ENCODE results near the gene TUT1. TPM values are rescaled to one million over a fixed set of nuclear protein-coding genes. Genes with fewer than 3 reads are reported as not detected.
A peak's percentile ranks its signal among the peaks of the same experiment; 100 is the strongest.
"Not testable (repeated sequence)": the region's sequence is repeated elsewhere in the genome, so short reads cannot be mapped to it uniquely, and the experiment has no call there.

TUT1 gene
- total RNA-seq, 1 donor from 2014 or later, result 9.6 TPM

DNA sequence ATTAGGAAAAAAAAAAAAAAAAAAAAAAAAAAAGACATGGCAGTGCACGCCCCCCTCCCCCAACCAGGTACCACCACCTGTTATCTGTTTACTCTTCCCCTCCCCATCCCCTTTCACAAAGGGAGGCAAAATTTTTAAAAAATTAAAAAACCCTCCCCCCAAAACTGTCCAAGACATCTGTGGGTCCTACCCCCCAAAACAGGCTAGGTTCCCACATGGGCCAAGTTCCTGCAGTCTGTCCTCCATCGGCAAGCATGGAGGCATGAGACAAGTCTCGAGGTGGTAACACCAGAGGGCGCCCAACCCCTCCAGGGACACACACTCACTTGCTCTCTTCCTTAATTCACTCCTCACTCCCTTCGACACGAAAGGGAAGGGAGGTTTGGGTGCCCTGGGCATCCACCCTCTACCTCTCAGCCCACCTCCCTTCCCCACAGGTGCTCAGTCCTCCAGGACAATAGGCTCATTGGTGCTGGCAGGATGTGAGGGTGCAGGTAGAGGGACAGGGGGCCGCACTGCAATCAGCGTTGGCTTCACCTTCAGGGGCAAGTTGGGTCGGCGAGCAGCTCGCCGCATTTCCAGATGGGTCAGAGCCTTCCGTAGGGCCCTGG is 2.2 kb upstream of the TUT1 start:
- TF ChIP-seq, protein P1, sequence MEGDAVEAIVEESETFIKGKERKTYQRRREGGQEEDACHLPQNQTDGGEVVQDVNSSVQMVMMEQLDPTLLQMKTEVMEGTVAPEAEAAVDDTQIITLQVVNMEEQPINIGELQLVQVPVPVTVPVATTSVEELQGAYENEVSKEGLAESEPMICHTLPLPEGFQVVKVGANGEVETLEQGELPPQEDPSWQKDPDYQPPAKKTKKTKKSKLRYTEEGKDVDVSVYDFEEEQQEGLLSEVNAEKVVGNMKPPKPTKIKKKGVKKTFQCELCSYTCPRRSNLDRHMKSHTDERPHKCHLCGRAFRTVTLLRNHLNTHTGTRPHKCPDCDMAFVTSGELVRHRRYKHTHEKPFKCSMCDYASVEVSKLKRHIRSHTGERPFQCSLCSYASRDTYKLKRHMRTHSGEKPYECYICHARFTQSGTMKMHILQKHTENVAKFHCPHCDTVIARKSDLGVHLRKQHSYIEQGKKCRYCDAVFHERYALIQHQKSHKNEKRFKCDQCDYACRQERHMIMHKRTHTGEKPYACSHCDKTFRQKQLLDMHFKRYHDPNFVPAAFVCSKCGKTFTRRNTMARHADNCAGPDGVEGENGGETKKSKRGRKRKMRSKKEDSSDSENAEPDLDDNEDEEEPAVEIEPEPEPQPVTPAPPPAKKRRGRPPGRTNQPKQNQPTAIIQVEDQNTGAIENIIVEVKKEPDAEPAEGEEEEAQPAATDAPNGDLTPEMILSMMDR (IDR thresholded peaks at IDR 0.05), result peak; percentile 76
- Mint-ChIP-seq H3K9me3 (ENCODE audit: low read depth) (no peaks in the 10 kb centered on the region), H3K27ac (ENCODE audit: unreplicated experiment) (peak overlapping the region; percentile 92), H3K4me1 (ENCODE audit: low read depth) (peaks cover 27% of the 10 kb centered on the region), H3K27me3 (ENCODE audit: low read depth) (no peaks in the 10 kb centered on the region), H3K36me3 (ENCODE audit: low read depth) (peaks cover 37% of the 10 kb centered on the region), H3K4me3 (ENCODE audit: unreplicated experiment) (peak overlapping the region; percentile 16)
- DNase-seq (ENCODE audit: low spot score), result no peak

DNA sequence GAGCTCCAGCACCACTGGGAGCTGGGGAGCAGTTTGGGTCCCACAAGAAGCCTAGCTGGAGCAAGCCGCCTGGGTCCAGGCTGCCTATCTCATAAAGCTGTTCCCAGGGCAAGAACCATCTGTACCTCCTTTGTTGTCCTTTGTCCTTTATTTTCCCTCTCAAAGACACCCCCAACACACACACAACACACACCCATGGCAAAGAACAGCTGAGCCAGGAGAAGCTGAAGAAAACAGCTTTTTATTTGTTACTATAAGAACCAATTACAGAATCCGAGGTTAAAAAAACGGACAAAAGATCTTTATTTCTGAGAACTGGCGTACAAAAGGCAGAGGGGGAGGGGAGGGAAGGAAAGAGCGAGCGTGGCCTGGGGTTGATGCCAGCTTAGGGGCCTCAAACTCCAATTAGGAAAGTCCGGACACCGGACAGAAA is 1.7 kb upstream of the TUT1 start:
- H3K27me3 Mint-ChIP-seq (ENCODE audit: low read depth), result no peaks in the 10 kb centered on the region
- no peak overlapping the region for H3K4me3 Mint-ChIP-seq (ENCODE audit: unreplicated experiment)
- peak overlapping the region; percentile 69 for H3K27ac Mint-ChIP-seq (ENCODE audit: unreplicated experiment)
- peaks cover 27% of the 10 kb centered on the region for H3K4me1 Mint-ChIP-seq (ENCODE audit: low read depth)
- TF ChIP-seq, protein P1 (IDR thresholded peaks at IDR 0.05), result no peak
- no peaks in the 10 kb centered on the region for H3K9me3 Mint-ChIP-seq (ENCODE audit: low read depth)
- H3K36me3 Mint-ChIP-seq (ENCODE audit: low read depth), result peaks cover 33% of the 10 kb centered on the region
- DNase-seq (ENCODE audit: low spot score), result no peak

DNA sequence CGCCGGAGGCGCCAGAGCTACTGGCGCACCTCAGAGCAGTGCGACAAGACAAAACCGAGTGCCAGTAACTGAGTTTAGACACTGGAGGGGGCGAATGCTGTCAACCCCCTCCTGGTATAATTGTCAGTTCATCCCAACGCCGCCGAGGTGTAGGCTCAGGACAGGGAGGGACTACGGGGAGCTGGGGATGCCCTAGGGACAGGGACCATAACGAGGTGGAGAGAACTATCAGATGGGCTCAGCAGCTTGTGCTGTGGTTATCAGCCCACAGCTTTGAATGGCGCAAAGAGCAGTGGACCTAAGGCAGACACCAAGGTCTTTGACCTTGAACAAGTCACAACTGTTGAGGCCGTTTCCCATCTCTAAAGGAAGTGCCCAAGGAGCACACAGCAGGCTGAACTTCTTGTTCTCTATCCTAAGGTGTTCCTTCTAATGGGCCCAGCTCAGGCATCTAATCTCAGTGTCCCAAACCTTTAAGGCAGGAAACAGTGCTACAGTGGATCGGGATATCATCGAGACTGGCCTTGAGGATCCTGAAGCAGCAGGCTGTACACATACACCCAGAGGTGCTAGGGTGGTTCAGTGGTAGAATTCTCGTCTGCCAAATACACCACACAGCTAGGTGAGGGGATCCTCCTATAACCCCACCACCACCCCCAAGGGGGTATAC is 958 bp upstream of the TUT1 start:
- TF ChIP-seq, protein P1 (IDR thresholded peaks at IDR 0.05), result peak; percentile 3
- Mint-ChIP-seq H3K36me3 (ENCODE audit: low read depth) (peaks cover 29% of the 10 kb centered on the region), H3K4me1 (ENCODE audit: low read depth) (peaks cover 27% of the 10 kb centered on the region), H3K4me3 (ENCODE audit: unreplicated experiment) (peak overlapping the region; percentile 86), H3K9me3 (ENCODE audit: low read depth) (no peaks in the 10 kb centered on the region), H3K27me3 (ENCODE audit: low read depth) (no peaks in the 10 kb centered on the region), H3K27ac (ENCODE audit: unreplicated experiment) (peak overlapping the region; percentile 96)
- DNase-seq (ENCODE audit: low spot score), result no peak

DNA sequence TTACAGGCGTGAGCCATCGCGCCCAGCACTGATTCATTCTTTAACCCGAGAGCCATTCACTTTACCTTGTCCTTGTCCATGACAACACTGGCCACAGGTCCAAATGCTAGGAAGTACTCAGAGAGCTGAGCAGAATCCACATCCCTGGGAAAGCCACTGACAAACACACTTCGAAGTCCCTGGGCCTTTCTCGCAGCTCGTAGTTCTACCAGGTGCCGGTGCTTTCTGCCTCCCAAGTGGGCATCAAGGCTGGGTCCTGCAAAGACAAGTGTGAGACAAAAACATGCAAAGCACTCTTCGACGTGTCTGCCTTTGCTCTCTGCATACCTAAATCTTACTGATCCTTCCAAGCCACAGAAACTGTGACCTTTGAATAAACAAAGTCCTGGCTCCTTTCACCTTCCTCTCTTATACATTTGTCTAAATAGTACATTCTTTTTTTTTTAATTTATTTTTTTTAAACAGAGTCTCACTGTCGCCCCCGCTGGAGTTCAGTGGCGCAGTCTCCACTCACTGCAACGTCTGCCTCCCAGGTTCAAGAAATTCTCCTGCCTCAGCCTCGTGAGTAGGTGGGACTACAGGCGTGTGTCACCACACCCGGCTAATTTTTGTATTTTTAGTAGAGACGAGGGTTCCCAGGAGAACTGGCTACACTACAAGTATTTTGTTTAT is 2.2 kb downstream of the TUT1 start:
- H3K4me3 Mint-ChIP-seq (ENCODE audit: unreplicated experiment), result no peak overlapping the region
- peaks cover 10% of the 10 kb centered on the region for H3K36me3 Mint-ChIP-seq (ENCODE audit: low read depth)
- no peaks in the 10 kb centered on the region for H3K9me3 Mint-ChIP-seq (ENCODE audit: low read depth)
- peaks cover 27% of the 10 kb centered on the region for H3K4me1 Mint-ChIP-seq (ENCODE audit: low read depth)
- peak; percentile 55 for DNase-seq (ENCODE audit: low spot score)
- no peak overlapping the region for H3K27ac Mint-ChIP-seq (ENCODE audit: unreplicated experiment)
- H3K27me3 Mint-ChIP-seq (ENCODE audit: low read depth), result no peaks in the 10 kb centered on the region
- TF ChIP-seq, protein P1 (IDR thresholded peaks at IDR 0.05), result peak; percentile 67

DNA sequence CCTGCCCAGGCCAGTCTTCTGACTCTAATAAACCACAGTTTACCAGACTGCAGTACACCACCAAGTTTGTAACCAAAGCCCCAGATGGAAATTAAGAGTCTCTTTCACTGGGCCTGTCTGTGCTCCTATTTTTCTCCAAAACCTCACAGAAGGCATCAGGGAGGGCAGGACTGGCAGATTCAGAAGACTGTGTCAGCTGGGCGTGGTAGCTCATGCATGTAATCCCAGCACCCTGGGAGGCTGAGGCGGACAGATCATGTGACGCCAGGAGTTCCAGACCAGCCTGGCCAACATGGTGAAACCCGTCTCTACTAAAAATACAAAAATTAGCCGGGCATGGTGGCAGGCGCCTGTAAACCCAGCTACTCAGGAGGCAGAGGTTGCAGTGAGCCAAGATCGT is 6.0 kb downstream of the TUT1 start:
- H3K27ac Mint-ChIP-seq (ENCODE audit: unreplicated experiment); H3K4me3 Mint-ChIP-seq (ENCODE audit: unreplicated experiment); H3K4me1 Mint-ChIP-seq (ENCODE audit: low read depth); H3K27me3 Mint-ChIP-seq (ENCODE audit: low read depth); H3K36me3 Mint-ChIP-seq (ENCODE audit: low read depth); H3K9me3 Mint-ChIP-seq (ENCODE audit: low read depth): not testable (repeated sequence)
- peak; percentile 37 for DNase-seq (ENCODE audit: low spot score)

DNA sequence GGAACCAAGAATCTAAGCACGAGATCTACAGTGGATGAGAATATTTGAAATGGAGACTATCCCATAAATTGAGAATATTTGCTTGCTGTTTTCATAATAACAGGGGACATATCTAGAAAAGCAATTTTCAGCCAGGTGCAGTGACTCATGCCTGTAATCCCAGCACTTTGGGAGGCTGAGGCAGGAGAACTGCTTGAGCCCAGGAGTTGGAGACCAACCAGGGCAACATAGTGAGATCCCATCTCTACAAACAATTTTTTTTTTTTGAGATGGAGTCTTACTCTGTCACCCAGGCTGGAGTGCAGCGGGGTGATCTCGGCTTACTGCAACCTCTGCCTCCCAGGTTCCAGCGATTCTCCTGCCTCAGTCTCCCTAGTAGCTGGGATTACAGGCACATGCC is 9.6 kb downstream of the TUT1 start:
- DNase-seq (ENCODE audit: low spot score); H3K27ac Mint-ChIP-seq (ENCODE audit: unreplicated experiment); H3K36me3 Mint-ChIP-seq (ENCODE audit: low read depth); H3K4me1 Mint-ChIP-seq (ENCODE audit: low read depth); H3K4me3 Mint-ChIP-seq (ENCODE audit: unreplicated experiment); H3K9me3 Mint-ChIP-seq (ENCODE audit: low read depth); H3K27me3 Mint-ChIP-seq (ENCODE audit: low read depth): not testable (repeated sequence)
